ENCODE data around the gene EPHB1. TPM values are rescaled to one million over a fixed set of nuclear protein-coding genes. Genes with fewer than 3 reads are reported as not detected.

EPHB1 gene
- polyA plus RNA-seq, 4 donors = 0.65 to 1.0 TPM; not detected in 2

GRCh38 chr3:134860141-134860540 is 65.1 kb downstream of the EPHB1 start:
- H3K27ac ChIP-seq (ENCODE audit: low read depth in 1 of 3, low read length in 2 of 3) = no peak overlapping the region
- no peak for DNase-seq
- H3K9me3 ChIP-seq (ENCODE audit: control insufficient read depth in 2 of 2, insufficient read depth in 1 of 2, low read depth in 1 of 2, low read length in 1 of 2) = no peaks in the 10 kb centered on the region
- no peaks in the 10 kb centered on the region for H3K4me1 ChIP-seq (ENCODE audit: control insufficient read depth in 3 of 3, insufficient read depth in 2 of 3, low read depth in 1 of 3, low read length in 2 of 3)
- H3K27me3 ChIP-seq (ENCODE audit: control insufficient read depth in 3 of 3, insufficient read depth in 3 of 3, low read length in 3 of 3) = peaks cover 0 to 2% (median 0%) of the 10 kb centered on the region in 3 donors
- 88 to 95% (median 94%) methylated on average over 5 of the region's 5 CpGs for WGBS, 3 donors
- FAIRE-seq = no peak
- H3K4me3 ChIP-seq (ENCODE audit: low read depth in 1 of 3, low read length in 3 of 3) = no peak overlapping the region
- H3K36me3 ChIP-seq (ENCODE audit: control insufficient read depth in 3 of 3, insufficient read depth in 2 of 3, low read depth in 1 of 3, low read length in 3 of 3) = no peaks in the 10 kb centered on the region

- Histone ChIP-seq H3K4me3 (ENCODE audit: low read depth in 1 of 3, low read length in 3 of 3) (no peak overlapping the region), H3K27ac (ENCODE audit: low read depth in 1 of 3, low read length in 2 of 3) (no peak overlapping the region), H3K4me1 (ENCODE audit: control insufficient read depth in 3 of 3, insufficient read depth in 2 of 3, low read depth in 1 of 3, low read length in 2 of 3) (no peaks in the 10 kb centered on the region), H3K27me3 (ENCODE audit: control insufficient read depth in 3 of 3, insufficient read depth in 3 of 3, low read length in 3 of 3) (no peaks in the 10 kb centered on the region), H3K36me3 (ENCODE audit: control insufficient read depth in 3 of 3, insufficient read depth in 2 of 3, low read depth in 1 of 3, low read length in 3 of 3) (no peaks in the 10 kb centered on the region), H3K9me3 (ENCODE audit: control insufficient read depth in 2 of 2, insufficient read depth in 1 of 2, low read depth in 1 of 2, low read length in 1 of 2) (no peaks in the 10 kb centered on the region)
- no peak for DNase-seq
- no peak for FAIRE-seq
- WGBS, 3 donors = 79 to 89% (median 87%) methylated on average over 6 of the region's 6 CpGs
These were observed 68.9 kb downstream of the EPHB1 start for GRCh38 chr3:134863915-134864314.

- DNase-seq = no peak
- WGBS, 3 donors = 42 to 58% (median 54%) methylated on average over 5 of the region's 5 CpGs
- Histone ChIP-seq H3K4me1 (ENCODE audit: control insufficient read depth in 3 of 3, insufficient read depth in 2 of 3, low read depth in 1 of 3, low read length in 2 of 3) (no peaks in the 10 kb centered on the region), H3K4me3 (ENCODE audit: low read depth in 1 of 3, low read length in 3 of 3) (no peak overlapping the region), H3K9me3 (ENCODE audit: control insufficient read depth in 2 of 2, insufficient read depth in 1 of 2, low read depth in 1 of 2, low read length in 1 of 2) (no peaks in the 10 kb centered on the region), H3K27ac (ENCODE audit: low read depth in 1 of 3, low read length in 2 of 3) (no peak overlapping the region), H3K27me3 (ENCODE audit: control insufficient read depth in 3 of 3, insufficient read depth in 3 of 3, low read length in 3 of 3) (no peaks in the 10 kb centered on the region), H3K36me3 (ENCODE audit: control insufficient read depth in 3 of 3, insufficient read depth in 2 of 3, low read depth in 1 of 3, low read length in 3 of 3) (no peaks in the 10 kb centered on the region)
- FAIRE-seq = no peak
These were observed 69.6 kb downstream of the EPHB1 start for GRCh38 chr3:134864636-134865035.

- Histone ChIP-seq H3K4me3 (ENCODE audit: low read depth in 1 of 3, low read length in 3 of 3) (no peak overlapping the region), H3K36me3 (ENCODE audit: control insufficient read depth in 3 of 3, insufficient read depth in 2 of 3, low read depth in 1 of 3, low read length in 3 of 3) (no peaks in the 10 kb centered on the region), H3K4me1 (ENCODE audit: control insufficient read depth in 3 of 3, insufficient read depth in 2 of 3, low read depth in 1 of 3, low read length in 2 of 3) (peaks cover 0 to 3% (median 0%) of the 10 kb centered on the region in 3 donors), H3K27ac (ENCODE audit: low read depth in 1 of 3, low read length in 2 of 3) (no peak overlapping the region), H3K9me3 (ENCODE audit: control insufficient read depth in 2 of 2, insufficient read depth in 1 of 2, low read depth in 1 of 2, low read length in 1 of 2) (no peaks in the 10 kb centered on the region), H3K27me3 (ENCODE audit: control insufficient read depth in 3 of 3, insufficient read depth in 3 of 3, low read length in 3 of 3) (no peaks in the 10 kb centered on the region)
- DNase-seq (no peak), FAIRE-seq (no peak)
- 82 to 90% (median 83%) methylated on average over 1 of the region's 1 CpG for WGBS, 3 donors
These were observed 72.2 kb downstream of the EPHB1 start for GRCh38 chr3:134867277-134867676.

- WGBS, 3 donors = 29 to 65% (median 34%) methylated on average over 4 of the region's 4 CpGs
- Histone ChIP-seq H3K4me3 (ENCODE audit: low read depth in 1 of 3, low read length in 3 of 3) (no peak overlapping the region), H3K36me3 (ENCODE audit: control insufficient read depth in 3 of 3, insufficient read depth in 2 of 3, low read depth in 1 of 3, low read length in 3 of 3) (no peaks in the 10 kb centered on the region), H3K9me3 (ENCODE audit: control insufficient read depth in 2 of 2, insufficient read depth in 1 of 2, low read depth in 1 of 2, low read length in 1 of 2) (no peaks in the 10 kb centered on the region), H3K27me3 (ENCODE audit: control insufficient read depth in 3 of 3, insufficient read depth in 3 of 3, low read length in 3 of 3) (no peaks in the 10 kb centered on the region), H3K27ac (ENCODE audit: low read depth in 1 of 3, low read length in 2 of 3) (no peak overlapping the region), H3K4me1 (ENCODE audit: control insufficient read depth in 3 of 3, insufficient read depth in 2 of 3, low read depth in 1 of 3, low read length in 2 of 3) (peaks cover 0 to 3% (median 0%) of the 10 kb centered on the region in 3 donors)
- FAIRE-seq (no peak), DNase-seq (peak in 1 of 2 donors; percentile 27)
These were observed 74.2 kb downstream of the EPHB1 start for GRCh38 chr3:134869153-134869726.

- WGBS, 3 donors = 83 to 95% (median 95%) methylated on average over 1 of the region's 1 CpG
- peaks cover 0 to 3% (median 0%) of the 10 kb centered on the region in 3 donors for H3K4me1 ChIP-seq (ENCODE audit: control insufficient read depth in 3 of 3, insufficient read depth in 2 of 3, low read depth in 1 of 3, low read length in 2 of 3)
- H3K4me3 ChIP-seq (ENCODE audit: low read depth in 1 of 3, low read length in 3 of 3) = no peak overlapping the region
- no peaks in the 10 kb centered on the region for H3K9me3 ChIP-seq (ENCODE audit: control insufficient read depth in 2 of 2, insufficient read depth in 1 of 2, low read depth in 1 of 2, low read length in 1 of 2)
- no peak overlapping the region for H3K27ac ChIP-seq (ENCODE audit: low read depth in 1 of 3, low read length in 2 of 3)
- DNase-seq (no peak), FAIRE-seq (no peak)
- no peaks in the 10 kb centered on the region for H3K36me3 ChIP-seq (ENCODE audit: control insufficient read depth in 3 of 3, insufficient read depth in 2 of 3, low read depth in 1 of 3, low read length in 3 of 3)
- no peaks in the 10 kb centered on the region for H3K27me3 ChIP-seq (ENCODE audit: control insufficient read depth in 3 of 3, insufficient read depth in 3 of 3, low read length in 3 of 3)
These were observed 76.8 kb downstream of the EPHB1 start for GRCh38 chr3:134871818-134872217.

GRCh38 chr3:134872440-134873388 is 77.7 kb downstream of the EPHB1 start:
- no peak overlapping the region for H3K27ac ChIP-seq (ENCODE audit: low read depth in 1 of 3, low read length in 2 of 3)
- FAIRE-seq (no peak), DNase-seq (no peak)
- H3K4me1 ChIP-seq (ENCODE audit: control insufficient read depth in 3 of 3, insufficient read depth in 2 of 3, low read depth in 1 of 3, low read length in 2 of 3) = peaks cover 0 to 3% (median 0%) of the 10 kb centered on the region in 3 donors
- no peak overlapping the region for H3K4me3 ChIP-seq (ENCODE audit: low read depth in 1 of 3, low read length in 3 of 3)
- 86 to 93% (median 88%) methylated on average over 8 of the region's 8 CpGs for WGBS, 3 donors
- peaks cover 0 to 2% (median 0%) of the 10 kb centered on the region in 3 donors for H3K27me3 ChIP-seq (ENCODE audit: control insufficient read depth in 3 of 3, insufficient read depth in 3 of 3, low read length in 3 of 3)
- no peaks in the 10 kb centered on the region for H3K9me3 ChIP-seq (ENCODE audit: control insufficient read depth in 2 of 2, insufficient read depth in 1 of 2, low read depth in 1 of 2, low read length in 1 of 2)
- H3K36me3 ChIP-seq (ENCODE audit: control insufficient read depth in 3 of 3, insufficient read depth in 2 of 3, low read depth in 1 of 3, low read length in 3 of 3) = no peaks in the 10 kb centered on the region

- H3K4me1 ChIP-seq (ENCODE audit: control insufficient read depth in 3 of 3, insufficient read depth in 2 of 3, low read depth in 1 of 3, low read length in 2 of 3) = peaks cover 0 to 3% (median 0%) of the 10 kb centered on the region in 3 donors
- no peak overlapping the region for H3K4me3 ChIP-seq (ENCODE audit: low read depth in 1 of 3, low read length in 3 of 3)
- H3K36me3 ChIP-seq (ENCODE audit: control insufficient read depth in 3 of 3, insufficient read depth in 2 of 3, low read depth in 1 of 3, low read length in 3 of 3) = no peaks in the 10 kb centered on the region
- H3K27ac ChIP-seq (ENCODE audit: low read depth in 1 of 3, low read length in 2 of 3) = no peak overlapping the region
- FAIRE-seq = no peak
- WGBS, 3 donors = 75 to 88% (median 85%) methylated on average over 1 of the region's 1 CpG
- H3K27me3 ChIP-seq (ENCODE audit: control insufficient read depth in 3 of 3, insufficient read depth in 3 of 3, low read length in 3 of 3) = peaks cover 0 to 2% (median 0%) of the 10 kb centered on the region in 3 donors
- DNase-seq = no peak
- no peaks in the 10 kb centered on the region for H3K9me3 ChIP-seq (ENCODE audit: control insufficient read depth in 2 of 2, insufficient read depth in 1 of 2, low read depth in 1 of 2, low read length in 1 of 2)
These were observed 78.7 kb downstream of the EPHB1 start for GRCh38 chr3:134873789-134874188.
